ENCODE measurements around the gene ADCY2. TPM values are rescaled to one million over a fixed set of nuclear protein-coding genes. Genes with fewer than 3 reads are reported as not detected.

The ADCY2 gene
- total RNA-seq, 4 donors from 2014 or later = 5.7 to 18.5 (median 7.8) TPM

DNA sequence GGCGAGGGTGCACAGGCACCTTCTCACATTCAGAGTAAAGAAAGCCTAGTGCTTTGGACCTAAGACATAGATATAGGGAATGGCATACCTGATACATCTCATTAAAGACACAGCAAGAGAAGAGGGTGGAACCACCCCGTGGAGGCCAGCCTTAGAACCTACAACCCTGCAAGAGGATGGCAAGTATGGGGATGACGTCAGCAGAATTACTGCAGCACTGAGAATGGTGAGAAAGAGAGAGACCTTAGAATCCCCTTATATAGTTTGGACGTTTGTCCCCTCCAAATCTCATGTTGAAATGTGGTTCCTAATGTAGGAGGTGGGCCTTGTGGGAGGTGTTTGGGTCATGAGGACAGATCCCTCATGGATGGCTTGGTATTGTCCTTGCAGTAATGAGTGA, 28.2 kb upstream of the ADCY2 start:
- TF ChIP-seq, protein P1, sequence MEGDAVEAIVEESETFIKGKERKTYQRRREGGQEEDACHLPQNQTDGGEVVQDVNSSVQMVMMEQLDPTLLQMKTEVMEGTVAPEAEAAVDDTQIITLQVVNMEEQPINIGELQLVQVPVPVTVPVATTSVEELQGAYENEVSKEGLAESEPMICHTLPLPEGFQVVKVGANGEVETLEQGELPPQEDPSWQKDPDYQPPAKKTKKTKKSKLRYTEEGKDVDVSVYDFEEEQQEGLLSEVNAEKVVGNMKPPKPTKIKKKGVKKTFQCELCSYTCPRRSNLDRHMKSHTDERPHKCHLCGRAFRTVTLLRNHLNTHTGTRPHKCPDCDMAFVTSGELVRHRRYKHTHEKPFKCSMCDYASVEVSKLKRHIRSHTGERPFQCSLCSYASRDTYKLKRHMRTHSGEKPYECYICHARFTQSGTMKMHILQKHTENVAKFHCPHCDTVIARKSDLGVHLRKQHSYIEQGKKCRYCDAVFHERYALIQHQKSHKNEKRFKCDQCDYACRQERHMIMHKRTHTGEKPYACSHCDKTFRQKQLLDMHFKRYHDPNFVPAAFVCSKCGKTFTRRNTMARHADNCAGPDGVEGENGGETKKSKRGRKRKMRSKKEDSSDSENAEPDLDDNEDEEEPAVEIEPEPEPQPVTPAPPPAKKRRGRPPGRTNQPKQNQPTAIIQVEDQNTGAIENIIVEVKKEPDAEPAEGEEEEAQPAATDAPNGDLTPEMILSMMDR (IDR thresholded peaks at IDR 0.05; ENCODE audit: low read depth) = no peak

DNA sequence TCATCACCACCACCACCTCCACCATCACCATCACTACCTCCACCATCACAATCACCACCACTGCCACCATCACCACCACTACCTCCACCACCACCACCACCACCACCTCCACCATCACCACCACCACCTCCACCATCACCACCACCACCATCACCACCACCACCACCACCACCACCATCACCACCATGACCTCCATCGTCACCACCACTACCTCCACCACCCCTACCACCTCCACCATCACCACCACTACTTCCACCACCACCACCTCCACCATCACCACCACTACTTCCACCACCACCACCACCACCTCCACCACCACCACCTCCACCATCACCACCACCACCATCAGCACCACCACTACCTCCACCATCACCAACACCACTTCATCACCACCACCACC, 23.5 kb upstream of the ADCY2 start:
- TF ChIP-seq, protein P1 (IDR thresholded peaks at IDR 0.05; ENCODE audit: low read depth) = no peak

DNA sequence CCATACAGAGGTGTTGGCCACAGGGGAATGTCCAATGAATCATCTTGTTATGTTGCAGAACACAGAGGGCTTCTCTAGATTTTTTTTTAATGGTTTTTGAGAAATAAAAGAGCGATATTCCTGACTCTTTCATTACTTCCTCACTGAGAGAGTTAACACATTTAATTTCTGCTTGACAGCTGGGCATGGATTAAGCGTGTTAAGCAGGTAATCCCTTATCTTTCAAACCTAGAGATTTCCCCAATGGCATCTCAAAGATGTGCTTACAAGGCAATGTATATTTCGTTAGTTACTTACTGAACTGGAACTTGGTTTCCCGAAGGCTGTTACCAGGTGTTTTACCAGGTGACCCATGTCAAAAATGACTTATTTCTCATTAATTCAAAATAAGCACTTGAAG, 21.8 kb upstream of the ADCY2 start:
- TF ChIP-seq, protein P1 (IDR thresholded peaks at IDR 0.05; ENCODE audit: low read depth) = no peak

DNA sequence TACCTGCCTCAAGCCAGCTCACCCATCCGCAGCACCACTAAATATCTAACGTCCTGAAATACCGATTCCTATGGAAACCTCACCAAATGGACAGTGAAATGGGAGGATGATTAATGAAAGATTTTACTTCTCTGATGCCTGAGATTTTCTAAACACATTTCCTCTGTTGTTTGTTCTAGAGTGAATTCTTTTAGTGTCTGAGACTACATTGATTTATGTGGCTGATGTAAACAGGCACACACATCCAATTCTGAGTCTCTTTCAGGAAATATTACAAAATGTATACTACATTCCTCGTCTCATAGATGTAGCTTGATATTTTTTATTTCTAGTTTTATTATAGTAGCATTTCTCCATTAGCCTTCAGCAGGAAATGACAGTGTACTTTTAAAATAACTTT, 20.5 kb upstream of the ADCY2 start:
- TF ChIP-seq, protein P1 (IDR thresholded peaks at IDR 0.05; ENCODE audit: low read depth) = no peak

DNA sequence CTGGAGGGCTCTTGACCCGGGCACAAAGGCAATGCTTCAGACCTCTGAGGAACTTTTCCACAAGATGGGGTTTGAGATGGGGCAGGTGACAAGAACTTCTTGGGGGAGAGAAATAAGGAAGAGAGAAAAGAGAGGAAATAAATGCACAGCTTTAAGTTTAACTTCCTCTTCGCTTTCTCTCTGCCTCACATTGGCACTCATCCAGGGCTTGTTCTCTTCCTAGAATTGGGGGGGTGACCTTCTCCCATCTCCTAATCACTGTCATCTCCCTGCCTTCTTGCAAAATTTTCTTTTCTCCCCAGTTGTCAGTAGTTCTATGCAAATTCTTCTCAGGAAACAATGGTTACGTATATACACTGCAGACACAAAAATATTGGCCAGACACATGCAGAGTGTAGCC, 19.1 kb upstream of the ADCY2 start:
- TF ChIP-seq, protein P1 (IDR thresholded peaks at IDR 0.05; ENCODE audit: low read depth) = no peak

DNA sequence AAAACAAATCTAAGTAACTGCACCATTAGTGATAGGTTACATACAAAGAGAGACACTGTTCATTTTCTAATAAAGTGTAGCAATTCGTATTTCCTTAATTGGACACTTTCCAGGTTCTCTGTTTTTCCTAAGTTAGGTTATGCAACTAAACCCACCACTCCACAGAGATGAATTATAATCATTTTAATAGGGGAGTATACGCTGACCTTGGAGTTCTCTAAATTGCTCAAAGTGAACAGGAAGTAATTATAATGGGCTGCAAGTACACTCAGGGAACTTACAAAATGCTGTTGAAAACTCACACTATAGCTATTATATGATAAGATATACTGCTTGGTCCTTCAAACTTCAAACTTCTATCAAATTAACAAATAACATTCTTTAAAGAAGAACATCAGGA, 18.2 kb upstream of the ADCY2 start:
- TF ChIP-seq, protein P1 (IDR thresholded peaks at IDR 0.05; ENCODE audit: low read depth) = no peak

DNA sequence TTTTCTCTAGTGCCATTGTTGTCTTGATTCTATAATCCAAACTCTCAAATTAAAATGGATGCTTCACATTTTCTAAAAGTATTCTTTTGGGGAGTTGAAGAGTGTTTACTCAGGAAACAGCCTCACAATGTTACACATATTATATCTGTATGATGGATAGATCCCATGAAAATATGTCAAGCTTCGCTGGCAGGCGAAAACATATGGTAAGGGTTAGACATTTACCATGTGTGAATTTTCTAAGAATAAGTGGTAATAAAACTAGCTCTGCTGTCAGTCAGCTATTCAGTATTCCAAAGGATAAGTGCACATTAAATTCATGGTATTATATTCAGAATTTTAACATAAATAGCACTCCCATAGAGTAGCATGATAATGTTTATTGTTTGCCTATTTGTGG, 13.3 kb upstream of the ADCY2 start:
- TF ChIP-seq, protein P1 (IDR thresholded peaks at IDR 0.05; ENCODE audit: low read depth) = no peak
